ENCODE data around the gene AOPEP. TPM values are rescaled to one million over a fixed set of nuclear protein-coding genes. Genes with fewer than 3 reads are reported as not detected.

Gene AOPEP
- total and polyA plus RNA-seq, 4 donors, result 210 to 311 (median 285) TPM

- 75 to 80% methylated on average over 6 of the region's 6 CpGs for WGBS, 2 donors
- ATAC-seq (ENCODE audit: low FRiP score) (no peak), DNase-seq (no peak)
- Histone ChIP-seq H3K27me3 (ENCODE audit: control insufficient read depth in 1 of 2, insufficient read depth in 2 of 2, low read length in 1 of 2) (no peaks in the 10 kb centered on the region), H3K4me1 (ENCODE audit: control insufficient read depth in 1 of 2, insufficient read depth in 2 of 2, low read length in 2 of 2) (peaks cover 9 to 13% of the 10 kb centered on the region in 2 donors), H3K27ac (ENCODE audit: low read depth in 1 of 2, low read length in 2 of 2) (no peak overlapping the region), H3K4me3 (ENCODE audit: low read length in 2 of 2) (no peak overlapping the region), H3K36me3 (ENCODE audit: control insufficient read depth in 1 of 2, insufficient read depth in 2 of 2, low read length in 1 of 2) (no peaks in the 10 kb centered on the region), H3K9me3 (ENCODE audit: control insufficient read depth, low read length) (no peaks in the 10 kb centered on the region)
- intact Hi-C loops (cut with DNase I), result loop anchor here in 1 of 2 donors (5.0 kb wide), 1 partner anchor 45 kb away; no protein-coding TSS in a partner anchor
Measured at GRCh38 chr9:94916956-94917355, 190.5 kb downstream of the AOPEP start.

DNA sequence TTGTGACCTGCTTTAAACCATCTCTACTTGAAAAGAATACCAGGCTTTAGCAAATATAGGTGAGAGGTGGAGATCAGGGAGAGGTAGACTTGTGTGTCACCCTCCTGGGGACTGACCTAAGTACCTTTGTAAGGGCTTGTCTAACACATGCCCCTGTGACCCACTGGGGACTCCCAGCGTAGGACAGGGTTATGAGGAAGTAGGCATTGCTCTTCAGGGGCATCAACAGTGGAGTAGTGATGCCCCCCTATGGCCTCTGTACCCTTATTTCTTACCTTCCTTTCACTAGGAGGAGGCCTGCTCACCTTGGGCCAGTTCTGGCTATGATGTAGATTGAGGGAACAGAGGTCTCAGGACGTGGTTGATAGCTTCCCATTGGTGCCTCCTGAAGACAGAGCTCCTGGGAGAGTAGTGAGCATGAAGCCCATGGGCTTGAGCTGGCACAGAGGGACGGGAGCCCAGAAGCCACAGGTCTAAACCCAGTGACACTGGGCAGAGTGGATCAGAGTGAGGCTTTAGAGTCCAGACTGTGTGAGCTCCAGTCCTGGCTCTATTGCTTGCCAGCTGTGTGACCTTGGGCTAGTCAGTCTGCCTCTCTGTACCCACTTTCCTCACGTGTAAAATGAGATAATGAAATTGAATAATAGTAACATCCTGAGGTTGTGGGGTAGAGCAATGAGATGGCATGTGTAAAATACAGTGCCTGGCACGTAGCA lies 191.7 kb downstream of the AOPEP start:
- Histone ChIP-seq H3K36me3 (ENCODE audit: control insufficient read depth in 1 of 2, insufficient read depth in 2 of 2, low read length in 1 of 2) (no peaks in the 10 kb centered on the region), H3K9me3 (ENCODE audit: control insufficient read depth, low read length) (no peaks in the 10 kb centered on the region), H3K27ac (ENCODE audit: low read depth in 1 of 2, low read length in 2 of 2) (peak overlapping the region in 1 of 2 donors; percentile 82), H3K27me3 (ENCODE audit: control insufficient read depth in 1 of 2, insufficient read depth in 2 of 2, low read length in 1 of 2) (no peaks in the 10 kb centered on the region), H3K4me1 (ENCODE audit: control insufficient read depth in 1 of 2, insufficient read depth in 2 of 2, low read length in 2 of 2) (peaks cover 12 to 13% of the 10 kb centered on the region in 2 donors), H3K4me3 (ENCODE audit: low read length in 2 of 2) (no peak overlapping the region)
- DNase-seq (no peak), ATAC-seq (ENCODE audit: low FRiP score) (no peak)
- WGBS, 2 donors, result 79% methylated on average over 5 of the region's 5 CpGs
- intact Hi-C loops (cut with DNase I), result loop anchor here in 1 of 2 donors (5.0 kb wide), 1 partner anchor 46 kb away; no protein-coding TSS in a partner anchor

GRCh38 chr9:94919376-94920098 lies 193.0 kb downstream of the AOPEP start:
- WGBS, 2 donors, result 50 to 55% methylated on average over 17 of the region's 17 CpGs
- Histone ChIP-seq H3K4me1 (ENCODE audit: control insufficient read depth in 1 of 2, insufficient read depth in 2 of 2, low read length in 2 of 2) (peaks cover 12 to 13% of the 10 kb centered on the region in 2 donors), H3K36me3 (ENCODE audit: control insufficient read depth in 1 of 2, insufficient read depth in 2 of 2, low read length in 1 of 2) (no peaks in the 10 kb centered on the region), H3K27me3 (ENCODE audit: control insufficient read depth in 1 of 2, insufficient read depth in 2 of 2, low read length in 1 of 2) (no peaks in the 10 kb centered on the region), H3K27ac (ENCODE audit: low read depth in 1 of 2, low read length in 2 of 2) (peak overlapping the region; percentile 93 to 96), H3K4me3 (ENCODE audit: low read length in 2 of 2) (no peak overlapping the region), H3K9me3 (ENCODE audit: control insufficient read depth, low read length) (no peaks in the 10 kb centered on the region)
- intact Hi-C loops (cut with DNase I), result loop anchor here (2.0 to 5.0 kb wide), 3 partner anchors 47 to 85 kb away; no protein-coding TSS in a partner anchor
- DNase-seq (no peak), ATAC-seq (ENCODE audit: low FRiP score) (no peak)

DNA sequence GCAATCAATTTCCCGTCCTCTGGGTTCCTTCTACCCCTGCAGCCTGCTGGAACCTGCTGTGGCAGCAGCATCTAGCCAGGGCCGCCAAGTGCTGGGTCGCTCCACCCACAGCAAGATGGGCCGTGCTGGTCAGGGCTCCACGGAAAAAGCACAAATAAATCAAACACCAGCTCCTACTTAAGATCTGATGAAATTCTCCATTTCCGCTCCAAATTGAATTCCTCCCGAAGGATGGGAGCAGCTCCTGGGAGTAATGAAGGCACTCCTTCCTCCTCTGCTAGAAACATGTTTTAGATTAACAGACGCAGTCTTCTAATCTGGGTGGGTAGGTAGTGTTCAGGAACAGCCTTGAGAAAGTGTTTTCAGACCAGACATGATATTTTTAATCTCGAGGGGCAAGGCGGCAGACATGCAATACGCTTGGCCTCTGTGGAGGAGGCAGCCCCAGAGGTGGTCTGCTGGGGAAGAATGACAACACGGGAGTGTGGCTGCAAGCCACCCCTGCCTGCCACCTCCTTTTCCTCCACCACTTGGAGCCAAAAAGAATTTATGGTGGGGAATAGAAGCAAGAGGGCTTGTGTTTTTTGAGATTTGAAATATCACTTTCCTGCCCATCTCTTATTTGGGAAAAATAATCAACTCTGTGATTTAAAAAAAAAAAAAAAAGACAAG lies 194.1 kb downstream of the AOPEP start:
- intact Hi-C loops (cut with DNase I), result loop anchor here (2.0 to 5.0 kb wide), 2 partner anchors 77 to 84 kb away; no protein-coding TSS in a partner anchor
- no peak overlapping the region for H3K4me3 ChIP-seq (ENCODE audit: low read length in 2 of 2)
- DNase-seq, result peak; percentile 83 to 85

GRCh38 chr9:94921092-94921471 lies 194.6 kb downstream of the AOPEP start:
- ATAC-seq (ENCODE audit: low FRiP score), result peak; percentile 64
- 1 to 5% methylated on average over 8 of the region's 8 CpGs for WGBS, 2 donors
- no peak overlapping the region for H3K4me3 ChIP-seq (ENCODE audit: low read length in 2 of 2)
- peaks cover 12 to 13% of the 10 kb centered on the region in 2 donors for H3K4me1 ChIP-seq (ENCODE audit: control insufficient read depth in 1 of 2, insufficient read depth in 2 of 2, low read length in 2 of 2)
- DNase-seq, result peak; percentile 78 to 87
- no peaks in the 10 kb centered on the region for H3K27me3 ChIP-seq (ENCODE audit: control insufficient read depth in 1 of 2, insufficient read depth in 2 of 2, low read length in 1 of 2)
- intact Hi-C loops (cut with DNase I), result loop anchor here (2.0 to 5.0 kb wide), 2 partner anchors 76 to 84 kb away; no protein-coding TSS in a partner anchor
- no peaks in the 10 kb centered on the region for H3K36me3 ChIP-seq (ENCODE audit: control insufficient read depth in 1 of 2, insufficient read depth in 2 of 2, low read length in 1 of 2)
- no peaks in the 10 kb centered on the region for H3K9me3 ChIP-seq (ENCODE audit: control insufficient read depth, low read length)
- peak overlapping the region; percentile 95 to 100 for H3K27ac ChIP-seq (ENCODE audit: low read depth in 1 of 2, low read length in 2 of 2)

More for the DNA sequence above, 194.1 kb downstream of the AOPEP start:
- peak overlapping the region; percentile 95 to 100 for H3K27ac ChIP-seq (ENCODE audit: low read depth in 1 of 2, low read length in 2 of 2)
- WGBS, 2 donors, result 4 to 7% methylated on average over 12 of the region's 12 CpGs
- peak; percentile 77 for ATAC-seq (ENCODE audit: low FRiP score)
- H3K27me3 ChIP-seq (ENCODE audit: control insufficient read depth in 1 of 2, insufficient read depth in 2 of 2, low read length in 1 of 2), result no peaks in the 10 kb centered on the region
- no peaks in the 10 kb centered on the region for H3K9me3 ChIP-seq (ENCODE audit: control insufficient read depth, low read length)
- H3K4me1 ChIP-seq (ENCODE audit: control insufficient read depth in 1 of 2, insufficient read depth in 2 of 2, low read length in 2 of 2), result peaks cover 12 to 13% of the 10 kb centered on the region in 2 donors
- H3K36me3 ChIP-seq (ENCODE audit: control insufficient read depth in 1 of 2, insufficient read depth in 2 of 2, low read length in 1 of 2), result no peaks in the 10 kb centered on the region

DNA sequence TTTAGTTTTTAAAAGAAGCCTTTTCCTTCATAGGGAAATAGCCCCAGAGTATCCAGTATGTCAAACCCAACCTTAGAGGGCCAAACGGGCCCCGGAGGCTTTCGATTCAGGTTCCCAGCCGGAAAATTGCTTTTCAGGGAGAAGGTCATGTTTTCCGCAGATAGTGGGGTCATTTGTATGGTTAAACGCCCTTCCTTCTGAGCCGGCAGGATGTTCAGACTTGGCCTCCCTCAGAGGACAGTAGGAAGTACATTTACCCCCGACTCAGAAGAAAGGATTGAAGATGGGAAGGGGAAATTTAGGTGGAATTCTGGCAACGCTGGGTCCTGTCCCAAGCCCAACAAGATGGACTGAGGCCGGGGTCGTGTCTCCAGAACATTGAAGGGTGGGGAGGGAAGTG lies 195.2 kb downstream of the AOPEP start:
- intact Hi-C loops (cut with DNase I), result loop anchor here (2.0 to 5.0 kb wide), 2 partner anchors 76 to 83 kb away; no protein-coding TSS in a partner anchor
- ATAC-seq (ENCODE audit: low FRiP score) (no peak), DNase-seq (no peak)
- Histone ChIP-seq H3K4me1 (ENCODE audit: control insufficient read depth in 1 of 2, insufficient read depth in 2 of 2, low read length in 2 of 2) (peaks cover 13% of the 10 kb centered on the region in 2 donors), H3K27me3 (ENCODE audit: control insufficient read depth in 1 of 2, insufficient read depth in 2 of 2, low read length in 1 of 2) (no peaks in the 10 kb centered on the region), H3K36me3 (ENCODE audit: control insufficient read depth in 1 of 2, insufficient read depth in 2 of 2, low read length in 1 of 2) (no peaks in the 10 kb centered on the region), H3K4me3 (ENCODE audit: low read length in 2 of 2) (no peak overlapping the region), H3K27ac (ENCODE audit: low read depth in 1 of 2, low read length in 2 of 2) (peak overlapping the region; percentile 100), H3K9me3 (ENCODE audit: control insufficient read depth, low read length) (no peaks in the 10 kb centered on the region)
- 34 to 35% methylated on average over 11 of the region's 11 CpGs for WGBS, 2 donors

DNA sequence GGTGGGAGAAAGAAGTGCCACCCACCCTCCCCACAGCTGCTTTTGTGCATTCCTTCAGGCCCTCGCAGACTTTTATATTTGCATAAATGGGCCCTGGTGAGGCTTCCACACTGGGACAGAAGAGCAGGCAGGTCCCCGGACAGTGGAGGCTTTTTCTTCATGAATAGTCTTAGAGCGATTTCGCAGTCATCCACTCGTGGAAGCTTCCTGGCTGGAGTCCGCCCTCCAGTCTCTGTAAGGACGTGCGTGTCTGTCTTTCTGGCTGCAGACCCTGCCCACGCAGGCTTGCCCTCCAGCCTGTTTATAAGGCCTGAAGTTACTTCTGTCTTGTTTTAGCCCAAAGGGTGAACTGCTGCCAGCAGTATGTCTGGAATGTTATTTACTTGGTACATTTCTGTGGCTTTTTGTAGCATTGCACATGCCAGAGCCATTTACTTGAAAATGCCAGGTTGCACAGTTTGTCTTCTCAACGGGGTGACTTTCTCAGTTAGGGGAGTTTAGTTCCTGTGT lies 195.7 kb downstream of the AOPEP start:
- Histone ChIP-seq H3K4me3 (ENCODE audit: low read length in 2 of 2) (no peak overlapping the region), H3K36me3 (ENCODE audit: control insufficient read depth in 1 of 2, insufficient read depth in 2 of 2, low read length in 1 of 2) (no peaks in the 10 kb centered on the region), H3K27me3 (ENCODE audit: control insufficient read depth in 1 of 2, insufficient read depth in 2 of 2, low read length in 1 of 2) (no peaks in the 10 kb centered on the region), H3K4me1 (ENCODE audit: control insufficient read depth in 1 of 2, insufficient read depth in 2 of 2, low read length in 2 of 2) (peaks cover 13% of the 10 kb centered on the region in 2 donors), H3K9me3 (ENCODE audit: control insufficient read depth, low read length) (no peaks in the 10 kb centered on the region), H3K27ac (ENCODE audit: low read depth in 1 of 2, low read length in 2 of 2) (peak overlapping the region; percentile 100)
- WGBS, 2 donors, result 3 to 5% methylated on average over 10 of the region's 10 CpGs
- DNase-seq (peak; percentile 87), ATAC-seq (ENCODE audit: low FRiP score) (peak; percentile 53)
- intact Hi-C loops (cut with DNase I), result loop anchor here in 1 of 2 donors (5.0 kb wide), 1 partner anchor 75 kb away; no protein-coding TSS in a partner anchor

DNA sequence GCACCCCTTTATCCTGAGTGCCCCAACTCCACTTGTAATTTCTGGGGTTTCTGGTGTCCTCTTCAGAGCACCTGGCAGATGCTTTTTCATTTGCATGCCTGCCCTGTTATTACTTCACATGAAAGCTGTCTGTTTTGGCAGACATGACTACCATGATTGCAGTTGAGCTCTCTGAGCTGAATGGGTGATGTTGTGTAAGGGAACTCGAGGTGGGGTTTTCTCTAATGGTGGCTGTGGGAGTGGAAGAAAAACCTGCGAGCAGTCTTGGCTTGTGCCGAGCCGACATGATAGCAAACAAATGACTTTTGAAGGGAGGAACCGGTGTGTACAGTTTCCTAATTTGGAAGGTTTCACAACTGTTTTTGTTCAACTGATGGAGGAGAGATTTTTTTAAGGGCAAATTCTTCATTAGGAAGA lies 196.2 kb downstream of the AOPEP start:
- H3K9me3 ChIP-seq (ENCODE audit: control insufficient read depth, low read length), result no peaks in the 10 kb centered on the region
- WGBS, 2 donors, result 7 to 10% methylated on average over 5 of the region's 5 CpGs
- H3K27ac ChIP-seq (ENCODE audit: low read depth in 1 of 2, low read length in 2 of 2), result peak overlapping the region; percentile 96 to 100
- peaks cover 13% of the 10 kb centered on the region in 2 donors for H3K4me1 ChIP-seq (ENCODE audit: control insufficient read depth in 1 of 2, insufficient read depth in 2 of 2, low read length in 2 of 2)
- no peaks in the 10 kb centered on the region for H3K27me3 ChIP-seq (ENCODE audit: control insufficient read depth in 1 of 2, insufficient read depth in 2 of 2, low read length in 1 of 2)
- ATAC-seq (ENCODE audit: low FRiP score), result no peak
- intact Hi-C loops (cut with DNase I), result loop anchor here in 1 of 2 donors (5.0 kb wide), 1 partner anchor 75 kb away; no protein-coding TSS in a partner anchor
- no peaks in the 10 kb centered on the region for H3K36me3 ChIP-seq (ENCODE audit: control insufficient read depth in 1 of 2, insufficient read depth in 2 of 2, low read length in 1 of 2)
- DNase-seq, result no peak
- H3K4me3 ChIP-seq (ENCODE audit: low read length in 2 of 2), result no peak overlapping the region

Measured in aorta (tissue), 5 donors.